Activated naive CD4-positive, alpha-beta T cell treated with anti-CD3 and anti-CD28 coated beads, Interleukin-2, amount 50 U/mL, for 24 hours (primary cell): ENCODE results near the gene LRRC53.

Source experiments
- H3K27ac Mint-ChIP-seq: one replicate; pipeline ENCODE4 v1.8.0; 2021; ENCODE audit warnings: mild to moderate bottlenecking, mixed read lengths
- H3K27me3 Mint-ChIP-seq: one replicate; pipeline ENCODE4 v1.8.0; 2021; ENCODE audit warnings: mixed read lengths
- H3K36me3 Mint-ChIP-seq: one replicate; pipeline ENCODE4 v1.8.0; 2021; ENCODE audit warnings: mixed read lengths
- H3K4me1 Mint-ChIP-seq: one replicate; pipeline ENCODE4 v1.8.0; 2021; ENCODE audit warnings: mixed read lengths
- H3K4me3 Mint-ChIP-seq: one replicate; pipeline ENCODE4 v1.8.0; 2021; ENCODE audit warnings: mild to moderate bottlenecking, mixed read lengths
- H3K9me3 Mint-ChIP-seq: one replicate; pipeline ENCODE4 v1.8.0; 2021; ENCODE audit warnings: mixed read lengths

Gene LRRC53, protein sequence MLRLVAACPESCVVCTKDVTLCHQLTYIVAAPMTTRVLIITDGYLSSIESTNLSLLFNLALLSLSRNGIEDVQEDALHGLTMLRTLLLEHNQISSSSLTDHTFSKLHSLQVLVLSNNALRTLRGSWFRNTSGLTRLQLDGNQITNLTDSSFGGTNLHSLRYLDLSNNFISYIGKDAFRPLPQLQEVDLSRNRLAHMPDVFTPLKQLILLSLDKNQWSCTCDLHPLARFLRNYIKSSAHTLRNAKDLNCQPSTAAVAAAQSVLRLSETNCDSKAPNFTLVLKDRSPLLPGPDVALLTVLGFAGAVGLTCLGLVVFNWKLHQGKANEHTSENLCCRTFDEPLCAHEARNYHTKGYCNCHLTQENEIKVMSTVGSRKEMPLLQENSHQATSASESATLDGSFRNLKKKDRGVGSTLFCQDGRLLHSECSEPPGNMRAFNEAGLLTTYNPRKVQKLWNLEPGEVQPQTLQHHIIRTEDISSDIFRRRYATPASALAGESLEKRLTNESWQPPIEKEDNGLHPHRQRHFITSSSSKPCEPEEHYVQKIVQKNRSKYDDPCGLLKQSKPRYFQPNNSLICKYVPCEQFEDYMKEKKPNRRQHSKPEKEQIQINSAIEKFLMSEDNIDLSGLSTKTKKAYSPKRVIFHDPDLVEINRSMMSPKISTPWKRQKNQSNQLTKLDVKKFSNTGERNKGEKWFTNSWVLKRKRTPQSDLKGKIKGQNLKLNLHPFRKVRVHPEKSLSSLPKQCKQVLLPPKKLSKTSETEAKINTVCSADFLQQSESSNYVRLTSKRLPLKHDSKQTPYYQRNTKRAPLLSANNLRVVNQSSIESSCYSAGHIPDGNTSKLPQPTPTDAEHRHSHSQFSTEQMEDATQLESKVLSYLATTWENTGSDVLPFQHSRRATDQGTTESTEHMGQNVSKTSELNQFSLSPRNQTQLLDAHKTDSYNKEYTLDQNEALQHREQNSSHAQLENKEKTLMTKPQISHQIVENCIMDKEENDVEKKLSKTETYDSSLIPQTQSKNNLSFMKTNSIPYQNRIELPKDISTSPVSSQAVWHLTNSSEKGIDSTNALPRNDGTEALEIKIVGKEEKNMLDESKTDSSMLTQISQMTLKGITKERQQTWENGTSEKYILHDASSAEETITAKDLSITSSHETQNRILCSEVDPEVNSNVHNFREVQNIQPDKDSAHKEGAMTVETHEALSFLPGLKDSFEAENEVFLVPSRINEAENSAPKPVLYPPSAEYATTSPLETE

DNA sequence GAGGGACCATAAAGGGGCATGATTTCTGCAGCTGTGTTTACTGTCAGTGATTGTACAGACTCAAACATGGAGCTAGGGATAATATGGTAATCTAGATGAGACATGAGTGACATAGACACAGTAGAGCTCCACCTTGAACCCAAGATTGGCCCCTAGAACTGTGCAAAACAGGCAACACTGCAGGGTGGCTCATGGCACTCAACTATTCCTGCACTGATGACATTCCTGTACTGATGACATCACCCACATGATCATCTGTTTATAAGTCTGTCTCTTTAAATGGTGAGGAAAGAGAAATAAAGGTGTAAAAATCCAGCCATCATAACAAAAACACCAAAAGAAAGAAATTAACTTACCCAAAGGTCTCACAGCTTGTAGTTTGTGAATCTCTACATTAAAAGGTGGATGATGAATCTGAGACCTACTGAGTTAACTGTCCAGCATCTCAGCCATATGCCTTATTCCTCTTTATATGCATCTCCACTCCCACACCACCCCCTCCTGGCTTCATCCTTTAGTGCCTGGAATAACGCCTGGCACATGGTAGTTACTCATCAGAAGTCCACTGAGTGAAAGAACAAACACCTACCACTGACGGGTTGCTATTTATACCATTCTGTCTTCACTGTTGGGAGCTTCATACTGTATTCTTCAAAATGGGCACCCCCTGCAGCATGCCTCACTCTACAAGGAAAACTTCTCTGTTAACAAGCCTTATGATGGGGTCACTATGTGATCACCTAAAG lies at the start of gene LRRC53:
LRRC53 (minus strand) TSS at position 442 of the 746 bp plus-strand sequence. CDS start 29,262 bp downstream, outside the sequence.
- Mint-ChIP-seq H3K27ac (no peak within 1 kb of the TSS), H3K9me3 (no peaks in the 10 kb centered on the region), H3K27me3 (peaks cover 3% of the 10 kb centered on the region), H3K36me3 (no peaks in the 10 kb centered on the region), H3K4me3 (no peak within 1 kb of the TSS), H3K4me1 (no peaks in the 10 kb centered on the region)

DNA sequence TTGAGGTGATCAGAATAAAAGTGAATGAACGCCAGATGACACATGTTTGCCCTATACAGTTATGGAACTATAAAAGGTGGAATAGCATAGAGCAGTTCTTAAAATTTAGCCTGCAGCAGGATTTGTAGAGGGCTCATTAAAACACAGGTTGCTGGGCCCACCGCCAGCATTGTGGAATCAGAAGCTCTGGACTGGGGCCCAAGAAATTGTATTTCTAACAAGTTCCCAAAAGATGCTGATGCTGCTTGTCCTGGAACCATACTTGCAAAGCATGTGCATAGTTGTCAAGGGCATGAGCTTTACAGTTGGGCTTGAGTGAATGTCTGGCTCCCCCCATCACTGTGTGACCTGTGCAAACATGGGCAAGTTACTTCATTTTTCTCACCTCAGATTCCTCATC lies 37.5 kb upstream of the LRRC53 start:
- Mint-ChIP-seq H3K36me3 (no peaks in the 10 kb centered on the region), H3K27me3 (peaks cover 8% of the 10 kb centered on the region), H3K9me3 (no peaks in the 10 kb centered on the region), H3K4me1 (no peaks in the 10 kb centered on the region), H3K4me3 (no peak overlapping the region), H3K27ac (no peak overlapping the region)

DNA sequence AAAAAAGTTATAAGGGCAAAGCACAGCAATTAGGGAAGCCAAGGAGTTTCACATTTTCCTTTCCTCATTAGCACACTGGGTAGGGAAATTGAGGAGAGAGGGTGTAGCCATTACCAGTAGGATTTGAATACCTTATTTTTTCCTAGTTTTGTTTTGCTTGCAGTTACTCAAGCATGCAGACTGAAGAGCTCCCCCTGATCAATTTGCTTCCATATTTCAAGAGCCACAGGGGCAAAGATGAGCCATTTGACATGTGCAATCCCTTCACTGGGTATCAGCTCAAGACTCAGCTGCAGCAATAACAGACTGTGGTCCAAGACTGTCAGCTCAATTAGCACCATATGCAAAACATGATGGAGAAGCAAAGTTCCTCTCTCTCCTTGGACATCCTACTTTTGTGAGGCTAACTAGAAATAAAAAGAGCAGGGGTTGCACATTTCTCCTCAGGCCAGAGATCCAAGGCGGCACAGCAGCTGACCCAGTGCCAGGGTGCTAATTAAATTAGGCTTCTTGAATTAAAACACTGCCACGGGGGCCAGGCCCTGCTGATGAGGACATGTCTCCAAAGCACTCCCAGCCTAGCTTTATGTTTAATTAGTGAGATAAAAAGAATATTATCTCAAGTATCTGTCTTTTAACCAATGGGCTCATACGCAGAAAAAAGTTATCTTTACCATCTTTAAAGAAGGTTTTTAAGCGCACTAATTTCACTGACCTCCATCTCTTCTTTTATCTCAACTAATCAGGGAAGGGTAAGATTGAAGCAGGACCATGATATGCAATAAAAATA lies 36.7 kb upstream of the LRRC53 start:
- H3K36me3 Mint-ChIP-seq: no peaks in the 10 kb centered on the region

DNA sequence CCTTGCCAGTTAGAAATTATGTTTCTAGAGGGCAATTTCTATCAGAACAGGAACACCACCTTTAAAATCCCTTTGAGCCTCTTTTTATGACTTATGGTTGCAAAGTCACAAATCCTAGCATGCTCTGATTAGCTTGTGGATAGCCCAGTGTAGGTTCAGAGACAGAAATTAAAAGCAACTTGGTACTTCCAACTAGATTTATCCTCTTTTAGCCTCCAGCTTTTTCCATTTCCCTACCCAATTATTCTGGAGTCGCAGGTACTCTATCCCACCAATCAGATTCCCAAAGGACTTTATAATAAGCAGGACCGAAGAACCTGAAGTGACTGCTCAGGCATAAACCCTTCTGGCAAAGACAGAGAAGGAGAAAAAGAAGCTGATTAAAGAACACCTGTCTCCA lies 33.4 kb upstream of the LRRC53 start:
- Mint-ChIP-seq H3K4me3 (no peak overlapping the region), H3K27ac (no peak overlapping the region), H3K27me3 (peaks cover 3% of the 10 kb centered on the region), H3K9me3 (no peaks in the 10 kb centered on the region), H3K4me1 (no peaks in the 10 kb centered on the region), H3K36me3 (no peaks in the 10 kb centered on the region)

More for the DNA sequence above, 36.7 kb upstream of the LRRC53 start:
- no peak overlapping the region for H3K27ac Mint-ChIP-seq
- no peak overlapping the region for H3K4me3 Mint-ChIP-seq
- H3K27me3 Mint-ChIP-seq: peaks cover 8% of the 10 kb centered on the region
- H3K4me1 Mint-ChIP-seq: no peaks in the 10 kb centered on the region
- no peaks in the 10 kb centered on the region for H3K9me3 Mint-ChIP-seq

DNA sequence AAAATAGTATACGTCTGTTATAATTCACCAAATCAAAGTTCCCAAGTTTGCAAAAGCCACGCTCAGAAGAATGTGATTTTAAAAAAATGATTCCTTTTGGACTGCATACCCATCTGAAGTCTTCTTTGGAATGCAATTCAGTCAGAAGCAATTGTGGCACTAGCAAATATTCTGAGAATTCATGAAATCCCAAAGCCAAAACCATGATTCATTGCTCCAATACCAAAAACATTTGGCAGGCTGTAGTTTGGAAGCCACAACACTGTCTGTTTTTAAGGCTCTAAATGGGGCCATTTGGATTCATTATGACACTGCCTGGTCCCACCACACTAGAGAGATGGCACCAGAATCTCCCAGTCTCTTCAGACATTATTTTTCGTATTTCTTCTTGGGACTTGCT lies 21.8 kb upstream of the LRRC53 start:
- Mint-ChIP-seq H3K4me3 (no peak overlapping the region), H3K36me3 (no peaks in the 10 kb centered on the region), H3K4me1 (no peaks in the 10 kb centered on the region)

DNA sequence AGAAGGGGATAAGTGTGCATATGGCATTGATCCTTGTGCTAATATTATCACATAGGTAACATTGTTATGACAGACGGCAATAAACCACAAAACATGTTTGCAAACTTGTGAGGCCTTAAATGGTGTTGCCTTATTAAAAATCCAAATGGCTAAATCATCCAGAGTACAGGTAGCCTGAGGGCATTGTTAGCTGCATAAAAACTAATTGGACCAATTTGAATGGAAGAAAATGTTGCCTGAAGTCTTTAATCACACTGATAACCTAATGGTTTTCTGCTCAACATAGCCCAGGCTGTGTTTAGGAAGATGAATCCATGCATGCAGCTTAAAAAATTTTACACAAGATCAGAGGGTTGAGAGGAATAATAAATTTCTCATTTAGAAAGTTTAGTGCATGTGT lies 19.4 kb upstream of the LRRC53 start:
- no peak overlapping the region for H3K27ac Mint-ChIP-seq
- no peaks in the 10 kb centered on the region for H3K9me3 Mint-ChIP-seq
- H3K4me1 Mint-ChIP-seq: no peaks in the 10 kb centered on the region
- H3K27me3 Mint-ChIP-seq: peaks cover 5% of the 10 kb centered on the region
- H3K4me3 Mint-ChIP-seq: no peak overlapping the region
- no peaks in the 10 kb centered on the region for H3K36me3 Mint-ChIP-seq

More for the DNA sequence above, 21.8 kb upstream of the LRRC53 start:
- H3K27me3 Mint-ChIP-seq: no peaks in the 10 kb centered on the region
- H3K9me3 Mint-ChIP-seq: no peaks in the 10 kb centered on the region
- no peak overlapping the region for H3K27ac Mint-ChIP-seq

DNA sequence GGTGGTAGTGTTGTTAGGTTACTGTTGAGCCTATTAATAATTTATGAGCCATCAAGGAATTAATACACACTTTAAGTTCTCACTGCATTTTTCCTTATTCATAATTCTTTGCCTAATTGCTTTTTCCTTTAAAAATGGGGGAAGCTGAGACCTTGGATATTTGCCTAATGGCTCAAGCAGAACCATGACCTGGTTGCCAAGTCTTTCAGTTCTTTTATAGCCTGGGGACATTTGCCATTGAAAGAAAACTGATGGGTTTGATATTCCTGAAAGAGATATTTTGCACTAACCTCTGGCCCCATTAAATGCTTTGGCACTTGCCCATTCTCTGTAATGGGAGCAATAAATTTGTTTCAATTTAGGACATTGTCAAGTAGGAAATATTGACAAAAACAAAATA lies 18.5 kb upstream of the LRRC53 start:
- H3K4me1 Mint-ChIP-seq: no peaks in the 10 kb centered on the region
- no peak overlapping the region for H3K27ac Mint-ChIP-seq
- H3K27me3 Mint-ChIP-seq: peaks cover 5% of the 10 kb centered on the region

DNA sequence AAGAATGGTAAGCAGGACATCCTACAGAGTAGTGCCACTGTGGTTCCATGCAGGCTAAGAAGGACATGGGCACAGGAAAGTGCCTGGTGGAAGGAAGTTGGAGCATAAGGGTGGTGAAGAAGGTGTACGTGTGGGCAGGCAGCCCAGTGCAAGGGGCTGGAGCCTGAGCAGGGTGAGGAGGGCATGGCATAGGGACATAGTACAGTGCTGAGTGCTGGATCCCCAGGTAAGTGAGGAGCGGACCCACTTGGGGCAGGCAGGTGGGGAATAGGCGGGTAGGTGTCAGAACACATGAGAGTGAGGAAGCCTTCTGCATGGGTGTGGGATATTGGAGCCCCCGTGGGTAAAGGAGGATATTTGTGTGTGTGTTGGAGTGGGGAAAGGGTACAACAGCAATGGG lies 15.7 kb upstream of the LRRC53 start:
- Mint-ChIP-seq H3K27me3 (peaks cover 8% of the 10 kb centered on the region), H3K36me3 (no peaks in the 10 kb centered on the region), H3K4me3 (no peak overlapping the region), H3K9me3 (no peaks in the 10 kb centered on the region), H3K4me1 (no peaks in the 10 kb centered on the region), H3K27ac (no peak overlapping the region)

More for the DNA sequence above, 18.5 kb upstream of the LRRC53 start:
- H3K4me3 Mint-ChIP-seq: no peak overlapping the region
- H3K9me3 Mint-ChIP-seq: no peaks in the 10 kb centered on the region
- no peaks in the 10 kb centered on the region for H3K36me3 Mint-ChIP-seq

DNA sequence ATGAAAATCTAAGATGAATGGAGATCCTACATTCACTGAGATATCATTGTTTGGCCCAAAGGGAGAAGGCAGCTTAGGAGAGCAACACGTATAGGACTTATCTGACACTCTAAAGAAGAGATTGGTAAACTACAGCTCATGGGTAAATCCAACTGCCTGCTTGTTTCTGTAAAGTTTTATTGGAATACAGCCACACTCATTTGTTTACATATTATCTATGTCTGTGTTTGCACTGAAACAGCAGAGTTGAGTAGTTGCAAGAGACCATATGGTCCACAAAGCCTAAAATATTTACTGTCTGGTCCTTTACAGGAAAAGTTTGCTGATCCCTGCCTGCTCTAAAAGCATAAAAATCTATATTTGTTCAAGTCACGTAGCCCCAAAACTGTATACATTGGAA lies 14.3 kb upstream of the LRRC53 start:
- Mint-ChIP-seq H3K27me3 (peaks cover 11% of the 10 kb centered on the region), H3K36me3 (no peaks in the 10 kb centered on the region), H3K27ac (no peak overlapping the region), H3K4me3 (no peak overlapping the region), H3K9me3 (no peaks in the 10 kb centered on the region), H3K4me1 (no peaks in the 10 kb centered on the region)

DNA sequence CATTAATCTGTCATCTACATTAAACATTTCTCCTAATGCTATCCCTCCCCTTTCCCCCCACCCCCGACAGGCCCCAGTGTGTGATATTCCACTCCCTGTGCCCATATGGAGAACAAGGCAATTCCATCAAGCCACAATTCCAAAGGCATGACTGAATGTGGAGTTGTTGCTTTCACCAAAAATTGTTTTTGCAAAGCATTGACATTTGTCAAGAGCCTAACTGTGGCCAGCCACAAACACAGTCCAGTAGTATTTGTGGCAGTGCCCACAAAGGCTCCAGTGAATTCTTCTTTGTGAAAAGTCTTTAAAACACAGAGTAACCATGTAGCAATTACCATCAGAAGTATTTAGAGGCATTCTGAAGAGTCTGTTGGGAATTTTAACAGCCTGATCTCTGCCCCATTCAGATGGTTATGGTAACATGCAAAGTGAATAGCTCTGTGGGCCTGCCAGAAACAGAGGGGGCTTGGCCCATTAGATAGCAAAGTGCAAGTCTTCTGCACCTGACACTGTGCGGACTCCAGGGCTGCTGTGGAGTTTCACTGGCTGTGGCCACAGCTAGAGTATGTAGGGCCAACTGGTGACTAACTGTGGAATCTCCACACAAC lies 11.6 kb upstream of the LRRC53 start:
- no peak overlapping the region for H3K27ac Mint-ChIP-seq
- H3K9me3 Mint-ChIP-seq: no peaks in the 10 kb centered on the region
- H3K4me3 Mint-ChIP-seq: no peak overlapping the region
- no peaks in the 10 kb centered on the region for H3K4me1 Mint-ChIP-seq
- no peaks in the 10 kb centered on the region for H3K36me3 Mint-ChIP-seq
- peaks cover 11% of the 10 kb centered on the region for H3K27me3 Mint-ChIP-seq

DNA sequence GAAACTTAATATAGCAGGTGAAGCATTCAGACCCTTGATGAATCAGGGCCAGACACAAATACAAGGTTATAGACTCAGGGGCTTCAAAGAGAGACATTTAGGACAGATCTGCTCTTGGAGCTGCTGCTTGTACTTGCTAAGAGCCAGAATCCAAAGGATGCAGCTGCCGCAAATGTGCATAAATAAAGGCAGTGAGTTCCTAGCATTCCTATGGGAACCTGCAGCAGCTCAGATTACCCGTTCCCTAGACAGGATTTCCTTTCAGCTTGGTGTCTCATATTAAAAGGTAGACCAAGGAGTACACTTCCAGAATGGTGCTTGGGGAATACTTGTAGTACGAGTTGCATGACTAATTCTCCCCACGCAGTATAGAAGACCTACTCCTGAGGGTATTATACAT lies 9.7 kb upstream of the LRRC53 start:
- Mint-ChIP-seq H3K27ac (no peak overlapping the region), H3K9me3 (no peaks in the 10 kb centered on the region), H3K4me3 (no peak overlapping the region), H3K27me3 (peaks cover 5% of the 10 kb centered on the region), H3K4me1 (no peaks in the 10 kb centered on the region), H3K36me3 (no peaks in the 10 kb centered on the region)

DNA sequence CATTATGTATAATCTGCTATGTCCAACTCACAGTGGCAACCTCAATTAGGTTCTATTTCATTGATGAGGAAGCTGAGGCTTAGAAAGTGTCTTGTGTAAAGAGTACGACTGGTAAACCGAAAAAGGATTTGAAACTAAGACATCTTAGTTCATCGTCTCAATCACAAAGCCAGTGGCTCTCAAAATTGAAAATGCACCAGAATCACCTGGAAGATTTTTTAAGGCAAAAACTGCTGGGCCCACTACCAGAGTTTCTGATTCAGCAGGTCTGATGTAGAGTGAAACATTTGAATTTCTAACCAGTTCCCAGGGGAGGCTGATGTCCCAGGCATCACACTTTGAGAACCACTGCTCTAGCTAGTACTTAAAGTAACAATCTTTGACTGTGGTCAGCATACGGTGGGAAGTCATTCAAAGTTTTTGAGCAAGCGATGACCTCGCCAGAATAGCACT lies 5.2 kb upstream of the LRRC53 start:
- Mint-ChIP-seq H3K27ac (no peak overlapping the region), H3K36me3 (no peaks in the 10 kb centered on the region), H3K4me1 (no peaks in the 10 kb centered on the region), H3K4me3 (no peak overlapping the region), H3K27me3 (peaks cover 2% of the 10 kb centered on the region), H3K9me3 (no peaks in the 10 kb centered on the region)

DNA sequence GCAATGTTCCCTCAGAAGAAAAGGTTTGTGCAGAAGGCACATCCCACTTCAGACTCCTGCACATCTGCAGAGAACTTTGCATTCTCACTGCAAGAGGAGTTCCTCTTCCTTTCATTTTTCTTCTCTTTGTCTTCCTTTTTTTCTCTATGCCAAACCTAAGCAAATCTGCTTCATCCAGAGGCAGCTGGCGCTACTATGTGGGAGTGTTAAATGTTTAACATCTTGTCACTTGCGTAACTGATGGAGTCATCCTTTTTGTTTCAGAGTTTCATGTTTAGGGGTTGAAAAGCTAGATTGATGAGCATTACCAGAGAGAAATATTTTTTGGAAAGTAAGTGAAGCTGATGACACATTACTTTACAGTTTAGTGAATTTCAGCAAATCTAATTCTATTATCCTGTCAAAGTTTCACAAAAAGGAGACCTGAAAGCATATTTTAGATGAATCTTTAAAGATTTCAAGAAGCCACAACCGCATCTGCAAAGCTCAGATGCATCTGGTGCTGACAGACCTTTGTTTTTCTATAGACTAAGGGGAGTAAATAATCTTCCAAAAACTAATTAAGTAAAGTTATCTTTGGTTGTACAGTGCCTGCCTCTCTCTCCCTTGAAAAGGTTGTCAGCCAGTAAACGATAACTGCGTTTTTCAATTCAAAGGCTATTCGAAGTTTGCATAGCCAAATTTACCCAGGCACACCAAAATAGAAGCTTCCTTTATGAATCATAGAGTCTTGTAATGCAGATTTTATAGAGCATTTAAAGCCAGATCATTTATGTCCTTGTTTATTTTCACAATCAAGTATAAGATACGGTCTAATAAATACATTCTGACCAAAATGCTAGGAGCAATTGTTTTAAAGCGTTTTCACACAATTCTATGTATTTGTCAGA lies 1.2 kb upstream of the LRRC53 start:
- Mint-ChIP-seq H3K4me3 (no peak overlapping the region), H3K27ac (no peak overlapping the region), H3K36me3 (no peaks in the 10 kb centered on the region), H3K27me3 (peaks cover 3% of the 10 kb centered on the region), H3K4me1 (no peaks in the 10 kb centered on the region), H3K9me3 (no peaks in the 10 kb centered on the region)
